Measurements from ENCODE around the gene CHEK2. TPM values are rescaled to one million over a fixed set of nuclear protein-coding genes. Genes with fewer than 3 reads are reported as not detected.

The CHEK2 gene
- total and polyA plus RNA-seq, 8 donors = 0.83 to 4.6 (median 3.1) TPM

GRCh38 chr22:28780296-28780695 lies 38.7 kb upstream of the CHEK2 start:
- FAIRE-seq = no peak
- H3K9me3 ChIP-seq = no peaks in the 10 kb centered on the region
- no peaks in the 10 kb centered on the region for H3K27me3 ChIP-seq
- no peak for DNase-seq
- H3K36me3 ChIP-seq = peaks cover 0 to 33% (median 6%) of the 10 kb centered on the region in 3 donors
- intact Hi-C loops (cut with DNase I) = no loop called here
- H3K27ac ChIP-seq = no peak overlapping the region
- ATAC-seq = no peak
- TF ChIP-seq CTCF (IDR thresholded peaks at IDR 0.05) = no peak
- H3K4me1 ChIP-seq = peaks cover 11 to 22% (median 13%) of the 10 kb centered on the region in 3 donors
- no peak overlapping the region for H3K4me3 ChIP-seq
- WGBS, 2 donors = 90 to 95% methylated on average over 1 of the region's 1 CpG

DNA sequence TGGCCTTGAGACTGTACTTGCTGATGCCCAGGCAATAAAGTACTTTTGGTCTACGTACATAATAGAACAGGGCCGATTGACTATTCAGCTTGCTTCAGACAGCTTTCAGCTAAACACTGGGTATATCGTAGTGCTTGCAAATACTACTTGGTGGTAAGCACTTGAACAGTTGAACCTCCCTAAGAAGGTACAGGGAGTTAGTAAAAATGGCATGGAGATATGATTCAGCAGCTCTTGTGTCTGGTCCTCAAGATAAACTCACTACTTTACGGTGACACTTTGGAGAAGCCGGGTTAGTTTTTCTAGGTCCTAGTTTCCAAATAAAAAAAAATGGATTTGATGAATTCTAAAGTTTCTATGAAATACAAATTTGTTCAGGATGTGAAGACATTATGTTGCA lies 38.2 kb upstream of the CHEK2 start:
- no peak for ATAC-seq
- DNase-seq = no peak
- H3K4me1 ChIP-seq = peaks cover 11 to 26% (median 13%) of the 10 kb centered on the region in 3 donors
- no peak for TF ChIP-seq CTCF (IDR thresholded peaks at IDR 0.05)
- H3K4me3 ChIP-seq = no peak overlapping the region
- H3K36me3 ChIP-seq = peaks cover 0 to 29% (median 6%) of the 10 kb centered on the region in 3 donors
- intact Hi-C loops (cut with DNase I) = no loop called here
- H3K27me3 ChIP-seq = no peaks in the 10 kb centered on the region
- no peak overlapping the region for H3K27ac ChIP-seq
- no peaks in the 10 kb centered on the region for H3K9me3 ChIP-seq
- FAIRE-seq = no peak
- 66 to 74% methylated on average over 5 of the region's 5 CpGs for WGBS, 2 donors

DNA sequence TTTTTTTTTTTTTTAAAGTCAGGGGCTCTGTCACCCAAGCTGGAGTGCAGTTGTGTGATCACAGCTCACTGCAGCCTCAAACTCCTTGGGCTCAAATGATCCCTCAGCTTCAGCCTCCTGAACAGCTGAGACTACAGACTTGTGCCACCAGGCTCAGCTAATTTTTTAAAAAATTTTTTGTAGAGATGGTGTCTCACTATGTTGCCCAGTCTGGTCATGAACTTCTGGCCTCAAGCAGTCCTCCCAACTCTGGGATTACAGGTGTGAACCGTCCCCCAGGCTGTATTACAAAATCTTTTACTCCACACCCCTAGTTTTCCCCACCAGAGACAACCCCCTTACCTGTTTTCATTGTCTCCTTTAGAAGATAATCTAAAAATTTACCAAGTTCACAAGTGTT lies 32.8 kb upstream of the CHEK2 start:
- 87 to 91% methylated on average over 1 of the region's 1 CpG for WGBS, 2 donors
- intact Hi-C loops (cut with DNase I) = no loop called here
- no peak for FAIRE-seq

DNA sequence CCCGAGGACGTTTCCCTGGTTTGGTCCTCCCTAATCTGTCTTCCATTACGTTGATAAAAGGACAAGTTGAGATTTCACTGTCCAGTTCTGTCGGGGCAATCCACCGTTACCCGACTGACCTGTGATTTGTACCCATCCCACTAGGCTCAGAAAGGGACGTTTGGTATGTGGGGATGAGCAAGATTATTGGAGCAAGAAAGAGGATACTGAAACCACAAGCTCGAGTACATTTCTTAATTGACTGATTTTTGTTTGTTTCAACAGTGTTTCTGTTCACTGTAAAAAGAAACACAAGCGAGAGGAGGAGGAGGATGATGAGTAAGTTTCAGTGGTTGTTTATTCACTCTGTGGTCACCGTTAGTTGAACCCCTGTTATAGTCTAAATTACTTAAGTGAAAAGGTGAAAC lies 31.8 kb upstream of the CHEK2 start:
- H3K4me1 ChIP-seq = peaks cover 0 to 16% (median 0%) of the 10 kb centered on the region in 3 donors
- DNase-seq = no peak
- peaks cover 0 to 3% (median 0%) of the 10 kb centered on the region in 3 donors for H3K36me3 ChIP-seq
- H3K9me3 ChIP-seq = no peaks in the 10 kb centered on the region
- peak overlapping the region; percentile 40 to 94 (median 64) for H3K4me3 ChIP-seq
- 1 to 2% methylated on average over 10 of the region's 10 CpGs for WGBS, 2 donors
- TF ChIP-seq CTCF (IDR thresholded peaks at IDR 0.05) = no peak
- intact Hi-C loops (cut with DNase I) = no loop called here
- no peak for ATAC-seq
- FAIRE-seq = no peak
- peak overlapping the region; percentile 43 to 100 (median 98) for H3K27ac ChIP-seq
- no peaks in the 10 kb centered on the region for H3K27me3 ChIP-seq

More for the DNA sequence above, 32.8 kb upstream of the CHEK2 start:
- H3K4me3 ChIP-seq = peak overlapping the region in 1 of 4 donors; percentile 76
- H3K9me3 ChIP-seq = no peaks in the 10 kb centered on the region
- peaks cover 0 to 3% (median 0%) of the 10 kb centered on the region in 3 donors for H3K36me3 ChIP-seq
- H3K27me3 ChIP-seq = no peaks in the 10 kb centered on the region
- DNase-seq (no peak), ATAC-seq (no peak)
- H3K27ac ChIP-seq = no peak overlapping the region
- H3K4me1 ChIP-seq = peaks cover 0 to 24% (median 0%) of the 10 kb centered on the region in 3 donors
- no peak for TF ChIP-seq CTCF (IDR thresholded peaks at IDR 0.05)

GRCh38 chr22:28772633-28773460 lies 31.2 kb upstream of the CHEK2 start, which contains the start of gene CCDC117:
CCDC117 (plus strand) TSS chr22:28772695; CDS start chr22:28772850, 155 bp downstream.
- Histone ChIP-seq H3K36me3 (peaks cover 0 to 2% (median 0%) of the 10 kb centered on the region in 3 donors), H3K27me3 (no peaks in the 10 kb centered on the region), H3K27ac (peak within 1 kb of the TSS; percentile 67 to 100 (median 98)), H3K9me3 (no peaks in the 10 kb centered on the region), H3K4me3 (peak within 1 kb of the TSS; percentile 46 to 94 (median 64)), H3K4me1 (peaks cover 0 to 16% (median 0%) of the 10 kb centered on the region in 3 donors)
- intact Hi-C loops (cut with DNase I) = no loop called here
- no peak for FAIRE-seq
- no peak for TF ChIP-seq CTCF (IDR thresholded peaks at IDR 0.05)
- peak; percentile 91 to 97 (median 94) for DNase-seq
- ATAC-seq = peak; percentile 96 to 97 (median 96)
- WGBS, 2 donors = 0% methylated on average over 58 to 92 of the region's 92 CpGs
